ENCODE measurements around the gene TPK1. TPM values are rescaled to one million over a fixed set of nuclear protein-coding genes. Genes with fewer than 3 reads are reported as not detected.

The TPK1 gene
- total and polyA plus RNA-seq, 2 donors (not counting 1 experiment from before 2014, with no cell fraction given): 2.4 to 4.1 TPM

DNA sequence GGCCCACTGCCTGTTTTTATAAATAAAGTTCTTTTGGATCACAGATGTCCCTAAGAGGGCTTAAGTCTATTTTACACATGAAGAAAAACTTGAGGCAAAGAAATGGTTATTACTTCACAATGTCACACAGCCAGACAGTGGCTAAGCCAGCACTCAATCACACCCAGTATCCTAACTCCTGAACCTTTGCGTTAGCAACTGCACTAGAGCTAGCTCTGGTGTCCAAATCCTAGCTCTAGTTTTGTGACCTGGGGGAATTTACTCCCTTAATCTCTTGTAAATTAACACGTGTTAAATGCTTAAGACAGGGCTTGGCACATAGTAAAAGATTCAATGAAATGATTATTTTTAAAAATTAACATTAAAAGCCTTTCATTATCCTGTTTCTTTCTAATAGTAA lies 49.0 kb upstream of the TPK1 start:
- no peak for TF ChIP-seq EZH2 (IDR thresholded peaks at IDR 0.05; ENCODE audit: low read length, missing control alignments)
- TF ChIP-seq, protein P1, sequence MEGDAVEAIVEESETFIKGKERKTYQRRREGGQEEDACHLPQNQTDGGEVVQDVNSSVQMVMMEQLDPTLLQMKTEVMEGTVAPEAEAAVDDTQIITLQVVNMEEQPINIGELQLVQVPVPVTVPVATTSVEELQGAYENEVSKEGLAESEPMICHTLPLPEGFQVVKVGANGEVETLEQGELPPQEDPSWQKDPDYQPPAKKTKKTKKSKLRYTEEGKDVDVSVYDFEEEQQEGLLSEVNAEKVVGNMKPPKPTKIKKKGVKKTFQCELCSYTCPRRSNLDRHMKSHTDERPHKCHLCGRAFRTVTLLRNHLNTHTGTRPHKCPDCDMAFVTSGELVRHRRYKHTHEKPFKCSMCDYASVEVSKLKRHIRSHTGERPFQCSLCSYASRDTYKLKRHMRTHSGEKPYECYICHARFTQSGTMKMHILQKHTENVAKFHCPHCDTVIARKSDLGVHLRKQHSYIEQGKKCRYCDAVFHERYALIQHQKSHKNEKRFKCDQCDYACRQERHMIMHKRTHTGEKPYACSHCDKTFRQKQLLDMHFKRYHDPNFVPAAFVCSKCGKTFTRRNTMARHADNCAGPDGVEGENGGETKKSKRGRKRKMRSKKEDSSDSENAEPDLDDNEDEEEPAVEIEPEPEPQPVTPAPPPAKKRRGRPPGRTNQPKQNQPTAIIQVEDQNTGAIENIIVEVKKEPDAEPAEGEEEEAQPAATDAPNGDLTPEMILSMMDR (conservative IDR thresholded peaks at IDR 0.05 in 1 of 2, IDR thresholded peaks at IDR 0.05 in 1 of 2; ENCODE audit: low read depth in 1 of 2, low read length in 2 of 2): no peak
- H2AFZ ChIP-seq (ENCODE audit: low read length): no peak overlapping the region
- no peak overlapping the region for H3K27ac ChIP-seq (ENCODE audit: insufficient read depth, low read length)
- H3K9me3 ChIP-seq (ENCODE audit: control insufficient read depth, insufficient read depth, low read depth, low read length): no peaks in the 10 kb centered on the region
- no peaks in the 10 kb centered on the region for H3K79me2 ChIP-seq (ENCODE audit: control insufficient read depth, insufficient read depth, low read length)
- H4K20me1 ChIP-seq (ENCODE audit: control insufficient read depth, extremely low read depth, insufficient read depth, low read length): no peaks in the 10 kb centered on the region
- no peak for DNase-seq (ENCODE audit: low read depth in 2 of 2)
- H3K27me3 ChIP-seq (ENCODE audit: control insufficient read depth, insufficient read depth, low read length): no peaks in the 10 kb centered on the region
- no peak overlapping the region for H3K4me2 ChIP-seq (ENCODE audit: extremely low read depth, insufficient read depth, low read length)
- H3K4me1 ChIP-seq (ENCODE audit: control insufficient read depth, extremely low read depth, insufficient read depth, low read length): no peaks in the 10 kb centered on the region
- no peak overlapping the region for H3K9ac ChIP-seq (ENCODE audit: insufficient read depth, low read length)
- no peak overlapping the region for H3K4me3 ChIP-seq (replicated peaks in 1 of 4; ENCODE audit: control extremely low read depth in 1 of 4, insufficient read depth in 1 of 4, low read depth in 3 of 4, low read length in 4 of 4)
- H3K36me3 ChIP-seq (ENCODE audit: control insufficient read depth, insufficient read depth, low read length): no peaks in the 10 kb centered on the region

DNA sequence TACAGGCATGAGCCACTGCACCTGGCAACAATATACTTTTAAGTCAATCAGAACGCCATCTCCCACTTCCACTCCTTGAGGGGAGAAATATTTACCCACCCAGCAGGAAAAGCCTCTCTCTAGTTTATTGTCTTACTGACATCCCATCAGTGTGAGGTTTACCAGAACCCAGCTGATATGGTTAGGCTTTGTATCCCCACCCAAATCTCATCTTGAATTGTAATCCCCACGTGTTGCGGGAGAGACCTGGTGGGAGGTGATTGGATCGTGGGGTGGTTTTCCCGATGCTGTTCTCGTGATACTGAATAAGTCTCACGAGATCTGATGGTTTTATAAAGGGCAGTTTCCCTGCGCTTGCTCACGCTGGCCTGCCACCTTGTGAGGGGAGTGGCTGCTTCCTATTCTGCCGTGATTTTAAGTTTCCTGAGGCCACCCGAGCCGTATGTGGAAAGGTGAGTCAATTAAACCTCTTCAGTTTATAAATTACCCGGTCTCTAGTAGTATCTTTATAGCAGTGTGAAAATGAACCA lies 37.5 kb upstream of the TPK1 start:
- H4K20me1 ChIP-seq (ENCODE audit: control insufficient read depth, extremely low read depth, insufficient read depth, low read length): no peaks in the 10 kb centered on the region
- H3K4me1 ChIP-seq (ENCODE audit: control insufficient read depth, extremely low read depth, insufficient read depth, low read length): no peaks in the 10 kb centered on the region
- H3K79me2 ChIP-seq (ENCODE audit: control insufficient read depth, insufficient read depth, low read length): no peaks in the 10 kb centered on the region
- TF ChIP-seq EZH2 (IDR thresholded peaks at IDR 0.05; ENCODE audit: low read length, missing control alignments): no peak
- TF ChIP-seq, protein P1 (conservative IDR thresholded peaks at IDR 0.05 in 1 of 2, IDR thresholded peaks at IDR 0.05 in 1 of 2; ENCODE audit: low read depth in 1 of 2, low read length in 2 of 2): no peak
- no peak overlapping the region for H3K9ac ChIP-seq (ENCODE audit: insufficient read depth, low read length)
- no peak overlapping the region for H2AFZ ChIP-seq (ENCODE audit: low read length)
- no peak for DNase-seq (ENCODE audit: low read depth in 2 of 2)
- H3K4me2 ChIP-seq (ENCODE audit: extremely low read depth, insufficient read depth, low read length): no peak overlapping the region
- no peaks in the 10 kb centered on the region for H3K27me3 ChIP-seq (ENCODE audit: control insufficient read depth, insufficient read depth, low read length)
- H3K4me3 ChIP-seq (replicated peaks in 1 of 4; ENCODE audit: control extremely low read depth in 1 of 4, insufficient read depth in 1 of 4, low read depth in 3 of 4, low read length in 4 of 4): no peak overlapping the region
- no peaks in the 10 kb centered on the region for H3K9me3 ChIP-seq (ENCODE audit: control insufficient read depth, insufficient read depth, low read depth, low read length)
- no peak overlapping the region for H3K27ac ChIP-seq (ENCODE audit: insufficient read depth, low read length)
- H3K36me3 ChIP-seq (ENCODE audit: control insufficient read depth, insufficient read depth, low read length): no peaks in the 10 kb centered on the region

DNA sequence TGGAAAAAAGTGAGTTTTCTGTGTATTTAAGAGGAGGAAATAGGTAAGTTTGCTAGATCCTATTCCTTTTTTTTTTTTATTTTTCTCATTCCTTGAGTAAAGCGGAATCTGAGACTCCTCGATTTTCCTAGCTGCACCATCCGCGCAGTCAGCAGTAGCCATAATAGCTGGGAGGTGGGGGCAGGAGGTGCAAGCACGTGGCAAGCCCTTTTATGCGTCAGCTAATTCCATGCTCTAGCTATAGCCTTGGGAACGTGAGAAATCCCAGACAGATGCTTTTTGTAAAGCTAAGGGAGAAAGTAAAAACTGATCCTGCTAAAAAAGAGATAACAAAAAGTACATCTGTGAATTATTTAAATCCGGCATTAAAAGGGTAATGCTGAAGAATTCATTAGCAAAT lies 33.2 kb upstream of the TPK1 start:
- no peak for TF ChIP-seq EZH2 (IDR thresholded peaks at IDR 0.05; ENCODE audit: low read length, missing control alignments)
- TF ChIP-seq, protein P1 (conservative IDR thresholded peaks at IDR 0.05 in 1 of 2, IDR thresholded peaks at IDR 0.05 in 1 of 2; ENCODE audit: low read depth in 1 of 2, low read length in 2 of 2): no peak
- H3K27me3 ChIP-seq (ENCODE audit: control insufficient read depth, insufficient read depth, low read length): no peaks in the 10 kb centered on the region
- no peak for DNase-seq (ENCODE audit: low read depth in 2 of 2)
- no peaks in the 10 kb centered on the region for H3K79me2 ChIP-seq (ENCODE audit: control insufficient read depth, insufficient read depth, low read length)
- no peaks in the 10 kb centered on the region for H3K36me3 ChIP-seq (ENCODE audit: control insufficient read depth, insufficient read depth, low read length)
- H3K9me3 ChIP-seq (ENCODE audit: control insufficient read depth, insufficient read depth, low read depth, low read length): no peaks in the 10 kb centered on the region
- H3K4me2 ChIP-seq (ENCODE audit: extremely low read depth, insufficient read depth, low read length): no peak overlapping the region
- H3K4me3 ChIP-seq (replicated peaks in 1 of 4; ENCODE audit: control extremely low read depth in 1 of 4, insufficient read depth in 1 of 4, low read depth in 3 of 4, low read length in 4 of 4): no peak overlapping the region
- no peaks in the 10 kb centered on the region for H3K4me1 ChIP-seq (ENCODE audit: control insufficient read depth, extremely low read depth, insufficient read depth, low read length)
- H3K27ac ChIP-seq (ENCODE audit: insufficient read depth, low read length): no peak overlapping the region
- no peak overlapping the region for H3K9ac ChIP-seq (ENCODE audit: insufficient read depth, low read length)
- H4K20me1 ChIP-seq (ENCODE audit: control insufficient read depth, extremely low read depth, insufficient read depth, low read length): no peaks in the 10 kb centered on the region
- H2AFZ ChIP-seq (ENCODE audit: low read length): no peak overlapping the region
